Gastrocnemius medialis (tissue), 4 donors: ENCODE results near the gene ZBTB20. TPM values are rescaled to one million over a fixed set of nuclear protein-coding genes. Genes with fewer than 3 reads are reported as not detected.

ENCODE experiments used
- ATAC-seq, 2 donors: fragments of 150-250 bp; one replicate each; pipeline ENCODE4 v1.9.1; 2016
- DNase-seq, 2 donors: peaks; one replicate each; pipeline ENCODE4 v3.0.0-alpha.2; 2019
- H3K27ac ChIP-seq, 4 donors: fragments of 200-600 bp; sonication (generic); 1 replicate in 1 of 4; 2 replicates in 3 of 4; pipeline ENCODE4 v1.5.1; 2016 to 2018; ENCODE audit warnings: mild to moderate bottlenecking in 2 of 4, moderate library complexity in 1 of 4
- H3K27me3 ChIP-seq, 3 donors: fragments of 200-600 bp; sonication (generic) in 2 of 3; 1 replicate in 1 of 3; 2 replicates in 2 of 3; pipeline versions ENCODE4 v1.5.1 to v1.6.0; 2016 to 2019; ENCODE audit warnings: mild to moderate bottlenecking in 1 of 3, moderate library complexity in 1 of 3
- H3K36me3 ChIP-seq, 2 donors: fragments of 200-600 bp; sonication (generic) in 1 of 2; one replicate each; pipeline ENCODE4 v1.5.1; 2017 to 2018
- H3K4me1 ChIP-seq, 2 donors: fragments of 200-600 bp; sonication (generic) in 1 of 2; one replicate each; pipeline ENCODE4 v1.5.1; 2016 to 2017; ENCODE audit warnings: mild to moderate bottlenecking in 2 of 2
- H3K4me3 ChIP-seq, 4 donors: fragments of 200-600 bp; sonication (generic) in 3 of 4; 1 replicate in 1 of 4; 2 replicates in 3 of 4; pipeline ENCODE4 v1.5.1; 2016 to 2019; ENCODE audit warnings: mild to moderate bottlenecking in 2 of 4
- H3K9me3 ChIP-seq, 3 donors: fragments of 200-600 bp; sonication (generic) in 2 of 3; 1 replicate in 1 of 3; 2 replicates in 2 of 3; pipeline ENCODE4 v1.5.1; 2016 to 2019
- POLR2A ChIP-seq, 2 donors: fragments of 450-650 bp; IDR thresholded peaks; one replicate each; pipeline ENCODE4 v1.6.1; 2017; ENCODE audit warnings: antibody characterized with exemption in 2 of 2, mild to moderate bottlenecking in 2 of 2, moderate library complexity in 2 of 2
- in situ Hi-C, 4 donors: fragments of 200-750 bp; cut with MboI; loops; one replicate each; pipeline versions ENCODE4 v1.15.0 to v1.8.0; 2017; ENCODE audit warnings: low sequenced_read_pairs in 4 of 4
- intact Hi-C: fragments of 100-400 bp; cut with DNase I; formaldehyde crosslinking; loops from one replicate; pipeline ENCODE4 v1.15.1; 2023; ENCODE audit warnings: low total_unique reads
- total RNA-seq, 4 donors: library from RNA; depleted of rRNA; stranded (reverse); fragments of >200 nt; gene quantifications; one replicate each; pipeline versions ENCODE4 v1.1.0 to v1.2.3, GENCODE V29; 2016
- TF ChIP-seq, protein P1 (sequence below), 5 experiments: fragments of 450-650 bp in 3 of 5; fragments of 200-600 bp in 2 of 5; sonication (generic) in 2 of 5; IDR thresholded peaks in 4 of 5; conservative IDR thresholded peaks in 1 of 5; 1 replicate in 4 of 5; 2 replicates in 1 of 5; pipeline ENCODE4 v1.5.1; 2016 to 2019; ENCODE audit warnings: antibody characterized with exemption in 5 of 5, mild to moderate bottlenecking in 3 of 5, moderate library complexity in 3 of 5

Gene ZBTB20
- total RNA-seq, 4 donors from 2014 or later = 47.6 to 86.5 (median 69.0) TPM

DNA sequence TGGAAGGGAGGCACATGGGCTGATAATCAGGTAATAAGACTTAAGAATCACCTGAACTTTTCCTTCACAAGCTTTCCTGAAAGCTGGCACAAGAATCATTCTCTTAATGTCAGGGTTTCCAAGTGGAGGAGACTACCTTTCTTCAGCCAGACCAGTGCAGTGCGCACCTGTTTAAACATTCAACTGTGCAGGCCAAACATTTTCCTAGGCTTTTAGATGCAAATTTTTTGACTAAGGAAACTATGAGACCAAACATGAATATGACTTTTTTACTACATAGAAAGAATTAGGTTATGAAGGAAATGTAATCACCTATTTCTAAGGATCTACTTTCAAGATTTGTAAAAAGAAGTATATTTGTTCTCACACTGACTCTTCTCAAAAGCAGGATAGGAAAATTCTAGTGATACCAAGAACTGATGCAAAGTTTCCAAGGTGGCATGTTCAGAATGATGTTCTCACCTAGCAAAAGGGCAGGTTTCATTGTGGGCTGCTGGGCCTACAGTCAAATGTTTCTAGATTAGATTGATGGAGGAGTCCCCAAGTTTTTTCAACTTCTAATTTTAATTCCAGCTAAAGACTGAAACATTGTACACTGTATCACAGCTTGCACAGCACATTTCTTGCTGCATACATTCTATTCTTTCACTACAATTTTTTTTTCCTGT is 514.2 kb downstream of the ZBTB20 start:
- in situ Hi-C loops (no loop called here), intact Hi-C loops (loop anchor here (5.0 kb wide), 1 partner anchor 34 kb away; no protein-coding TSS in a partner anchor)
- DNase-seq = no peak
- H3K27me3 ChIP-seq = no peaks in the 10 kb centered on the region
- ATAC-seq = no peak
- no peak overlapping the region for H3K27ac ChIP-seq
- no peak overlapping the region for H3K4me3 ChIP-seq
- no peaks in the 10 kb centered on the region for H3K36me3 ChIP-seq
- no peaks in the 10 kb centered on the region for H3K9me3 ChIP-seq
- TF ChIP-seq POLR2A (IDR thresholded peaks at IDR 0.05) = no peak
- TF ChIP-seq, protein P1, sequence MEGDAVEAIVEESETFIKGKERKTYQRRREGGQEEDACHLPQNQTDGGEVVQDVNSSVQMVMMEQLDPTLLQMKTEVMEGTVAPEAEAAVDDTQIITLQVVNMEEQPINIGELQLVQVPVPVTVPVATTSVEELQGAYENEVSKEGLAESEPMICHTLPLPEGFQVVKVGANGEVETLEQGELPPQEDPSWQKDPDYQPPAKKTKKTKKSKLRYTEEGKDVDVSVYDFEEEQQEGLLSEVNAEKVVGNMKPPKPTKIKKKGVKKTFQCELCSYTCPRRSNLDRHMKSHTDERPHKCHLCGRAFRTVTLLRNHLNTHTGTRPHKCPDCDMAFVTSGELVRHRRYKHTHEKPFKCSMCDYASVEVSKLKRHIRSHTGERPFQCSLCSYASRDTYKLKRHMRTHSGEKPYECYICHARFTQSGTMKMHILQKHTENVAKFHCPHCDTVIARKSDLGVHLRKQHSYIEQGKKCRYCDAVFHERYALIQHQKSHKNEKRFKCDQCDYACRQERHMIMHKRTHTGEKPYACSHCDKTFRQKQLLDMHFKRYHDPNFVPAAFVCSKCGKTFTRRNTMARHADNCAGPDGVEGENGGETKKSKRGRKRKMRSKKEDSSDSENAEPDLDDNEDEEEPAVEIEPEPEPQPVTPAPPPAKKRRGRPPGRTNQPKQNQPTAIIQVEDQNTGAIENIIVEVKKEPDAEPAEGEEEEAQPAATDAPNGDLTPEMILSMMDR (IDR thresholded peaks at IDR 0.05 in 4 of 5, conservative IDR thresholded peaks at IDR 0.05 in 1 of 5) = no peak
- peaks cover 19 to 25% of the 10 kb centered on the region in 2 donors for H3K4me1 ChIP-seq

DNA sequence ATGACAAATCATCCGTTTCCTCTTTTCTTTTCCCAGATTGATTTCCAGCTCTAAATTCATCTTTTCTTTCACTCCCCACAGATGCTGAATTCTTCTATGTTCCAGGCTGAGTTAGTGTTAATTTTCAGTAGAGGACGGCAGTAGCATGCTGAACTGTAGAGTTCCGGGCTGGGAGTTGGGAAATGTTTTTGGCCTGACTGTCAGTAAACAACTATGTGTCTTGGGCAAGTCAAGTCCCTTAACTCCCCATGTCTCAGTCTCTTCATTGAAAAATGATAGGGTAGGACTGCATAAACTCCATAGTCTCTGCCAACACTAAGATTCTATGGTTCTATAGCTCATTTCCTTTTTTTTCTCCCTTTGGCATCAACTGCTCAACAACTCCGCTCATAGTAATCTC is 519.3 kb downstream of the ZBTB20 start:
- TF ChIP-seq, protein P1 (IDR thresholded peaks at IDR 0.05 in 4 of 5, conservative IDR thresholded peaks at IDR 0.05 in 1 of 5) = no peak
- no peak for TF ChIP-seq POLR2A (IDR thresholded peaks at IDR 0.05)
- intact Hi-C loops = loop anchor here (5.0 to 10.0 kb wide), 5 partner anchors 213 to 520 kb away; partner anchors contain the start of gene ZBTB20
- H3K27ac ChIP-seq = peak overlapping the region; percentile 91 to 98 (median 95)
- H3K9me3 ChIP-seq = no peaks in the 10 kb centered on the region
- H3K36me3 ChIP-seq = no peaks in the 10 kb centered on the region
- ATAC-seq = peak; percentile 70 to 71
- H3K4me3 ChIP-seq = peak overlapping the region in 2 of 4 donors; percentile 10 to 12
- DNase-seq = peak; percentile 82 to 85
- no peaks in the 10 kb centered on the region for H3K27me3 ChIP-seq
- H3K4me1 ChIP-seq = peaks cover 58 to 63% of the 10 kb centered on the region in 2 donors
- in situ Hi-C loops = loop anchor here in 1 of 4 donors (10.0 kb wide), 1 partner anchor 243 kb away; no protein-coding TSS in a partner anchor

DNA sequence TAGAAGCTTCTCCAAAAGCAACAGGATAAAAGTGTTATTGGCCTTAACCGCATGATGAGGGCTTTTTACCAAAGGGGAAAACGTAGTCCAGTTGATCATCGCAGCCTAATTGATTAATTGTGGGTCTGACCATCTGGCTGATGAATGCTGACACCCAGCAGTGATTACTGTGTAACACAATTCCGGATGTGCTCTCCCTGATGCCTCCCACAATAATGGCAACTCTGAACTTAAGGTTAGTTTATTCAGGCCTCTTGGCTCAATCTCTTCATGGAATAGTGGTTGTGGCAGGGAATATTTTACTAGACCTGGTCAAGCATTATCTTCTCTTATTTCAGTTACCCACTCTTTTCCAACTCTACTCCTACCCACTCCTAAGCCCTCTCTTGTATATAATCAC is 520.3 kb downstream of the ZBTB20 start:
- ATAC-seq (no peak), DNase-seq (no peak)
- Histone ChIP-seq H3K4me1 (peaks cover 68 to 74% of the 10 kb centered on the region in 2 donors), H3K36me3 (no peaks in the 10 kb centered on the region), H3K9me3 (no peaks in the 10 kb centered on the region), H3K27ac (peak overlapping the region; percentile 91 to 98 (median 95)), H3K27me3 (no peaks in the 10 kb centered on the region), H3K4me3 (no peak overlapping the region)
- in situ Hi-C loops (loop anchor here in 1 of 4 donors (10.0 kb wide), 1 partner anchor 242 kb away; no protein-coding TSS in a partner anchor), intact Hi-C loops (loop anchor here (5.0 to 10.0 kb wide), 5 partner anchors 212 to 521 kb away; partner anchors contain the start of gene ZBTB20)
- TF ChIP-seq, protein P1 (IDR thresholded peaks at IDR 0.05 in 4 of 5, conservative IDR thresholded peaks at IDR 0.05 in 1 of 5) = no peak
- no peak for TF ChIP-seq POLR2A (IDR thresholded peaks at IDR 0.05)

DNA sequence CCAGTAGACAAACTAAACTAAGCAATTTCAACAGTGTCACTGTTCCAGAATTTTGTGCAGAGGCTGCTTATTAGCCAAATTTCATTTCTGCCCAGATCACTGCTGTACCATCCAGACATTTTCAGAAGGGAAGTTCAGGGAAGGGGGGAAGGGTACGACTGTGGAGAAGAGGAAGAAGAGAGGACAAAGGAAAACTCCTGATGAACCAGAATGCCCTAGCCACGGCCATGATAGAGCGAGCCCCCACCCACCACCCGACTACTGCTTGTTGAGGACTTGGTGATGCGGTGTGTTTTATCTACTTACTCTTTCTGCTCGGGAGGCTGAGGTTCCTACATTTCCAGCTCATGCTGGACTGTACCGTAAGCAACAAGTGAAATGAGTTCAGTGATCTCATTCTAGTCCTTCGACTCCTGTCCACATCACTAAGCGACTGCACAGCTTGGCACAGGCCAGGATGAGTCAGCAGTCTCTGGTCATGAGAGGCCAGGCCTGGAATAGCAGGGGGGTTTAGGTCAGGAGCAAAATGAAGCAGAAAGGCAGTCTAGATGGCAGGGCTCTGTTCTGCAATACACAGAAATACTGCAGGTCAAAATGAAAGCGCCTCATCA is 522.4 kb downstream of the ZBTB20 start:
- Histone ChIP-seq H3K36me3 (no peaks in the 10 kb centered on the region), H3K27ac (peak overlapping the region; percentile 91 to 98 (median 95)), H3K27me3 (no peaks in the 10 kb centered on the region), H3K4me3 (peak overlapping the region; percentile 60 to 67 (median 64)), H3K4me1 (peaks cover 83 to 87% of the 10 kb centered on the region in 2 donors), H3K9me3 (no peaks in the 10 kb centered on the region)
- intact Hi-C loops (loop anchor here (5.0 to 10.0 kb wide), 7 partner anchors 117 to 523 kb away; partner anchors contain the start of gene ZBTB20), in situ Hi-C loops (loop anchor here in 2 of 4 donors (10.0 to 25.0 kb wide), 2 partner anchors 212 to 240 kb away; no protein-coding TSS in a partner anchor)
- DNase-seq (peak; percentile 97), ATAC-seq (peak; percentile 85 to 88)
- TF ChIP-seq, protein P1 (IDR thresholded peaks at IDR 0.05 in 4 of 5, conservative IDR thresholded peaks at IDR 0.05 in 1 of 5) = no peak
- peak; percentile 77 to 88 for TF ChIP-seq POLR2A (IDR thresholded peaks at IDR 0.05)
